H1 (cell line): ENCODE measurements around the gene TUBGCP6. TPM values are rescaled to one million over a fixed set of nuclear protein-coding genes. Genes with fewer than 3 reads are reported as not detected.

ENCODE experiments used
- CTCF ChIA-PET: fragments of 300-600 bp; sonication (Branson Sonifier 250); formaldehyde crosslinking; loops from one replicate; lab custom pipeline; 2021; ENCODE audit not compliant: partially characterized antibody; lab: Charles Lee
- POLR2A ChIA-PET: fragments of 300-600 bp; sonication (Branson Sonifier 250); formaldehyde crosslinking; loops from one replicate; lab custom pipeline; 2021; ENCODE audit warnings: inconsistent platforms; ENCODE audit not compliant: partially characterized antibody; lab: Charles Lee
- DNase-seq, 2 experiments: peaks; one replicate each; pipeline versions ENCODE4 v3.0.0 to v3.0.0-alpha.2; 2010 to 2022; ENCODE audit warnings: low spot score in 2 of 2, low read depth in 1 of 2, mixed read lengths in 1 of 2
- FAIRE-seq: peaks from 2 replicates; lab custom pipeline; 2011; peaks lifted over from hg19 to GRCh38; lab: Jason Lieb, UNC
- H2AFZ ChIP-seq: 2 replicates; pipeline ENCODE4 v1.8.1; 2012; ENCODE audit warnings: low read length, inconsistent platforms
- H2AK5ac ChIP-seq: 2 replicates; pipeline ENCODE4 v1.6.1; 2013; ENCODE audit warnings: low read depth, low read length
- H2BK120ac ChIP-seq: replicated peaks from 2 replicates; pipeline ENCODE3; 2013; ENCODE audit warnings: low read depth, low read length, inconsistent platforms
- H2BK12ac ChIP-seq: 2 replicates; pipeline ENCODE4 v1.6.1; 2013; ENCODE audit warnings: low read depth, low read length
- H2BK15ac ChIP-seq: 2 replicates; pipeline ENCODE4 v1.6.1; 2013; ENCODE audit warnings: low read length
- H2BK20ac ChIP-seq: 2 replicates; pipeline ENCODE4 v1.6.1; 2013; ENCODE audit warnings: low read length
- H2BK5ac ChIP-seq: 2 replicates; pipeline ENCODE4 v1.6.1; 2013; ENCODE audit warnings: low read depth, low read length
- H3K14ac ChIP-seq: 2 replicates; pipeline ENCODE4 v1.6.1; 2013; ENCODE audit warnings: inconsistent platforms; ENCODE audit not compliant: insufficient read length
- H3K18ac ChIP-seq: 2 replicates; pipeline ENCODE4 v1.6.1; 2013; ENCODE audit warnings: low read length; ENCODE audit errors: extremely low read depth
- H3K23ac ChIP-seq: 2 replicates; pipeline ENCODE4 v1.6.1; 2013; ENCODE audit warnings: inconsistent platforms; ENCODE audit not compliant: insufficient read length
- H3K23me2 ChIP-seq: 2 replicates; pipeline ENCODE4 v1.6.1; 2013; ENCODE audit warnings: low read depth, low read length
- H3K27ac ChIP-seq: 2 replicates; pipeline ENCODE4 v1.6.1; 2011; ENCODE audit warnings: low read depth, low read length, inconsistent platforms
- H3K27me3 ChIP-seq, 4 experiments: replicated peaks in 1 of 4; 1 replicate in 1 of 4; 2 replicates in 3 of 4; pipeline versions ENCODE4 v1.6.1 to v1.8.1; 2011 to 2013; ENCODE audit warnings: low read length in 3 of 4, mild to moderate bottlenecking in 3 of 4, inconsistent platforms in 2 of 4, mixed read lengths in 2 of 4, moderate library complexity in 1 of 4; ENCODE audit not compliant: control insufficient read depth in 3 of 4, insufficient read depth in 3 of 4; ENCODE audit errors: extremely low read depth in 1 of 4
- H3K36me3 ChIP-seq, 4 experiments: 2 replicates each; pipeline versions ENCODE4 v1.6.1 to v1.8.1; 2011 to 2013; ENCODE audit warnings: mild to moderate bottlenecking in 4 of 4, low read length in 3 of 4, moderate library complexity in 2 of 4, control low read depth in 1 of 4, inconsistent platforms in 1 of 4; ENCODE audit not compliant: insufficient read depth in 4 of 4, control insufficient read depth in 2 of 4
- H3K4ac ChIP-seq: replicated peaks from 2 replicates; pipeline ENCODE3; 2013; ENCODE audit warnings: low read length, low read depth, mixed read lengths, inconsistent platforms; ENCODE audit not compliant: insufficient read length
- H3K4me1 ChIP-seq, 4 experiments: replicated peaks in 1 of 4; 1 replicate in 1 of 4; 2 replicates in 3 of 4; pipeline versions ENCODE4 v1.6.1 to v1.8.1; 2011 to 2013; ENCODE audit warnings: low read length in 3 of 4, inconsistent platforms in 2 of 4, mixed read lengths in 1 of 4; ENCODE audit not compliant: insufficient read depth in 4 of 4, control insufficient read depth in 3 of 4
- H3K4me2 ChIP-seq, 2 experiments: 2 replicates each; pipeline versions ENCODE4 v1.6.1 to v1.8.1; 2011 to 2013; ENCODE audit warnings: low read depth in 2 of 2, low read length in 2 of 2, control low read depth in 1 of 2, inconsistent platforms in 1 of 2, mild to moderate bottlenecking in 1 of 2; ENCODE audit not compliant: insufficient read depth in 1 of 2
- H3K4me3 ChIP-seq, 4 experiments: fragments of 200-600, 300-600 bp in 1 of 4; sonication (generic), shearing (Covaris generic), sonication (Bioruptor Twin) in 1 of 4; 2 replicates each; pipeline versions ENCODE4 v1.5.1 to v1.8.1; 2011 to 2016; ENCODE audit warnings: low read length in 4 of 4, low read depth in 3 of 4, control low read depth in 2 of 4, inconsistent platforms in 2 of 4, mild to moderate bottlenecking in 2 of 4, mixed read lengths in 1 of 4, moderate library complexity in 1 of 4; ENCODE audit not compliant: insufficient read depth in 2 of 4; ENCODE audit errors: extremely low read depth in 1 of 4
- H3K56ac ChIP-seq: replicated peaks from 2 replicates; pipeline ENCODE3; 2013; ENCODE audit warnings: low read depth, mild to moderate bottlenecking, mixed read lengths, low read length, inconsistent platforms; ENCODE audit not compliant: insufficient read length
- H3K79me1 ChIP-seq: 2 replicates; pipeline ENCODE4 v1.6.1; 2013; ENCODE audit warnings: low read depth, low read length, control low read depth
- H3K79me2 ChIP-seq, 2 experiments: 2 replicates each; pipeline versions ENCODE4 v1.6.1 to v1.8.1; 2012 to 2013; ENCODE audit warnings: low read length in 2 of 2, mild to moderate bottlenecking in 2 of 2, inconsistent platforms in 1 of 2; ENCODE audit not compliant: insufficient read depth in 2 of 2, control insufficient read depth in 1 of 2
- H3K9ac ChIP-seq, 4 experiments: replicated peaks in 1 of 4; 1 replicate in 1 of 4; 2 replicates in 3 of 4; pipeline versions ENCODE4 v1.6.1 to v1.8.1; 2011 to 2013; ENCODE audit warnings: low read depth in 3 of 4, low read length in 3 of 4, control low read depth in 2 of 4, mild to moderate bottlenecking in 2 of 4, moderate library complexity in 2 of 4, inconsistent platforms in 1 of 4; ENCODE audit errors: extremely low read depth in 1 of 4
- H3K9me3 ChIP-seq, 2 experiments: 2 replicates each; pipeline versions ENCODE4 v1.6.1 to v1.8.1; 2012 to 2013; ENCODE audit warnings: mild to moderate bottlenecking in 2 of 2, moderate library complexity in 2 of 2, control low read depth in 1 of 2, inconsistent platforms in 1 of 2, low read depth in 1 of 2, low read length in 1 of 2, mixed read lengths in 1 of 2; ENCODE audit not compliant: insufficient read depth in 2 of 2
- H4K20me1 ChIP-seq, 2 experiments: replicated peaks in 1 of 2; 2 replicates each; pipeline versions ENCODE3 to v1.8.1; 2011 to 2013; ENCODE audit warnings: inconsistent platforms in 2 of 2, low read length in 2 of 2, mild to moderate bottlenecking in 1 of 2; ENCODE audit not compliant: insufficient read depth in 2 of 2, control insufficient read depth in 1 of 2
- H4K5ac ChIP-seq: 2 replicates; pipeline ENCODE4 v1.6.1; 2013; ENCODE audit warnings: low read length, low read depth, mixed read lengths, inconsistent platforms; ENCODE audit not compliant: insufficient read length
- H4K8ac ChIP-seq: 2 replicates; pipeline ENCODE4 v1.8.0; 2013; ENCODE audit warnings: mild to moderate bottlenecking, moderate library complexity, low read length, inconsistent platforms; ENCODE audit not compliant: insufficient read depth; ENCODE audit errors: extremely low read depth
- H4K91ac ChIP-seq: replicated peaks from 2 replicates; pipeline ENCODE3; 2013; ENCODE audit warnings: low read length, mixed read lengths, inconsistent platforms; ENCODE audit not compliant: insufficient read length
- BRCA1 ChIP-seq: IDR thresholded peaks from 2 replicates; pipeline ENCODE4 v1.6.1; 2012; ENCODE audit warnings: low read depth, low read length, improper control_type of control experiment
- GABPA ChIP-seq: IDR thresholded peaks from 2 replicates; pipeline ENCODE4 v1.6.1; 2011; ENCODE audit warnings: mild to moderate bottlenecking, low read length, moderate library complexity, borderline replicate concordance; ENCODE audit not compliant: insufficient read depth
- PHF8 ChIP-seq: fragments of 200-600 bp; sonication (generic); conservative IDR thresholded peaks from 2 replicates; pipeline ENCODE4 v1.7.1; 2012; ENCODE audit warnings: low read depth, mild to moderate bottlenecking, inconsistent platforms, low read length, moderate library complexity
- SUZ12 ChIP-seq: fragments of 200-600 bp; sonication (generic); IDR thresholded peaks from 2 replicates; pipeline ENCODE4 v1.6.1; 2012; ENCODE audit warnings: mild to moderate bottlenecking, inconsistent platforms, low read length, moderate library complexity, mixed read lengths
- WGBS, 2 experiments: shearing (Covaris generic) in 1 of 2; methylation state at CpG; one replicate each; pipeline versions ENCODE4 v1.1.6 to v1.1.7; 2013 to 2015; ENCODE audit warnings: low lambda C conversion rate in 2 of 2, mixed read lengths in 2 of 2, inconsistent platforms in 1 of 2, low coverage in 1 of 2, missing lambda C conversion rate in 1 of 2; ENCODE audit not compliant: insufficient replicate concordance in 2 of 2, insufficient coverage in 1 of 2, insufficient read length in 1 of 2; ENCODE audit errors: extremely low coverage in 1 of 2, missing lambda C conversion rate in 1 of 2; 5-methylcytosine and 5-hydroxymethylcytosine counted together
- polyA plus RNA-seq, 7 experiments: library from polyadenylated mRNA; depleted of rRNA in 3 of 7; stranded (reverse) in 5 of 7; unstranded in 2 of 7; fragments of >200 nt in 5 of 7; fragments of 200-250 nt in 2 of 7; gene quantifications; 1 replicate in 5 of 7; 2 replicates in 1 of 7; 4 replicates in 1 of 7; pipeline versions ENCODE4 v1.2.1 to v1.2.3, GENCODE V29; 2011 to 2013; ENCODE audit warnings: missing spikeins in 2 of 7, mixed read lengths in 2 of 7
- total RNA-seq: library from RNA; stranded (reverse); fragmentation: NEBNext Ultra II Directional; extraction: Animal tissue kit (Norgen Biotek cat#: 25700); gene quantifications from 2 replicates; pipeline ENCODE4 v1.2.1, GENCODE V29; 2021

Gene TUBGCP6
- total and polyA plus RNA-seq, 2 of the 8 experiments (the other 6 are each of a cell fraction or from before 2014, with no cell fraction given) = 24.2 to 24.7 TPM

- 80% methylated on average over 8 of the region's 8 CpGs; no CpG with 5 or more reads in 1 of the 2 experiments for WGBS, 2 experiments
- H3K27me3 ChIP-seq = no peaks in the 10 kb centered on the region
- H3K9ac ChIP-seq = no peak overlapping the region
- POLR2A ChIA-PET = no interaction called here
- FAIRE-seq = no peak
- no peak overlapping the region for H3K23ac ChIP-seq
- H3K14ac ChIP-seq = no peak overlapping the region
- no peak overlapping the region for H4K8ac ChIP-seq
- H3K36me3 ChIP-seq = no peaks in the 10 kb centered on the region
- no peak for DNase-seq
- no peak overlapping the region for H3K18ac ChIP-seq
- H3K79me1 ChIP-seq = 0 out of 2 replicates have a peak, but pooled peaks cover 3% of the 10 kb centered on the region
- no peak overlapping the region for H2BK20ac ChIP-seq
- peaks cover 0 to 10% (median 6%) of the 10 kb centered on the region in 4 experiments; a peak in 6 of 7 replicates for H3K4me1 ChIP-seq
- no peak overlapping the region for H3K4me3 ChIP-seq
- H3K4me2 ChIP-seq = no peak overlapping the region
- peaks cover 1 to 12% of the 10 kb centered on the region in 2 experiments for H4K20me1 ChIP-seq
- H4K91ac ChIP-seq = no peak overlapping the region
- H4K5ac ChIP-seq = no peak overlapping the region
- H3K56ac ChIP-seq = no peak overlapping the region
- H3K4ac ChIP-seq = no peak overlapping the region
- H3K27ac ChIP-seq = no peak overlapping the region
- CTCF ChIA-PET = interaction anchor here (1.9 kb wide), 1 partner anchor 197 kb away, joined by 6 read pairs; no protein-coding TSS in a partner anchor
- H2AK5ac ChIP-seq = no peak overlapping the region
- no peak overlapping the region for H2BK15ac ChIP-seq
- no peaks in the 10 kb centered on the region for H3K79me2 ChIP-seq
- H2BK12ac ChIP-seq = no peak overlapping the region
- no peak for TF ChIP-seq SUZ12
- TF ChIP-seq BRCA1 = no peak
- no peak for TF ChIP-seq GABPA
- no peak for TF ChIP-seq PHF8
- H2BK5ac ChIP-seq = no peak overlapping the region
- no peaks in the 10 kb centered on the region for H3K9me3 ChIP-seq
- H3K23me2 ChIP-seq = peaks cover 12% of the 10 kb centered on the region
- no peak overlapping the region for H2BK120ac ChIP-seq
- no peak overlapping the region for H2AFZ ChIP-seq
These were observed 9.1 kb upstream of the TUBGCP6 start for GRCh38 chr22:50253941-50254340.
